OCI-LY3 (cell line): ENCODE data around the gene ST3GAL6.

Source experiments
- H2AFZ ChIP-seq: fragments of 200-600, 300-600 bp; shearing (Covaris generic); 2 replicates; pipeline ENCODE4 v1.6.0; 2014; ENCODE audit warnings: antibody characterized with exemption, low read depth, low read length
- H3K27ac ChIP-seq: fragments of 200-600, 300-600 bp; sonication (generic); 2 replicates; pipeline ENCODE4 v1.5.1; 2014; ENCODE audit warnings: mild to moderate bottlenecking, low read length, moderate library complexity, mixed read lengths
- H3K27me3 ChIP-seq: fragments of 200-600, 300-600 bp; sonication (generic); 2 replicates; pipeline ENCODE4 v1.6.1; 2014; ENCODE audit warnings: low read depth, low read length, mixed read lengths
- H3K36me3 ChIP-seq: fragments of 200-600, 300-600 bp; sonication (generic); replicated peaks from 2 replicates; pipeline ENCODE3; 2014; ENCODE audit warnings: low read depth, low read length, mixed read lengths
- H3K4me1 ChIP-seq: fragments of 300-600, 200-600 bp; sonication (generic); 2 replicates; pipeline ENCODE4 v1.6.1; 2014; ENCODE audit warnings: low read length, mixed read lengths
- H3K4me2 ChIP-seq: fragments of 200-600, 300-600 bp; sonication (generic); 2 replicates; pipeline ENCODE4 v1.6.1; 2014; ENCODE audit warnings: low read length, mixed read lengths
- H3K4me3 ChIP-seq: fragments of 300-600, 200-600 bp; sonication (generic); 2 replicates; pipeline ENCODE4 v1.5.1; 2014; ENCODE audit warnings: antibody characterized with exemption, mild to moderate bottlenecking, low read length, moderate library complexity
- H3K79me2 ChIP-seq: fragments of 300-600, 200-600 bp; shearing (Covaris generic); 2 replicates; pipeline ENCODE4 v1.6.1; 2014; ENCODE audit warnings: mild to moderate bottlenecking, low read length, mixed read lengths
- H3K9ac ChIP-seq: fragments of 300-600, 200-600 bp; shearing (Covaris generic); 2 replicates; pipeline ENCODE4 v1.6.0; 2014; ENCODE audit warnings: mild to moderate bottlenecking, low read length, moderate library complexity
- H3K9me3 ChIP-seq: fragments of 200-600, 300-600 bp; shearing (Covaris generic); 2 replicates; pipeline ENCODE4 v1.6.1; 2014; ENCODE audit warnings: low read length, mixed read lengths; ENCODE audit not compliant: insufficient read depth
- H4K20me1 ChIP-seq: fragments of 200-600, 300-600 bp; sonication (generic); 2 replicates; pipeline ENCODE4 v1.6.1; 2016; ENCODE audit warnings: low read length, mixed read lengths; ENCODE audit not compliant: insufficient read depth
- CTCF ChIP-seq: fragments of 200-600, 300-600 bp; sonication (generic); IDR thresholded peaks from 2 replicates; pipeline ENCODE4 v1.5.1; 2014; ENCODE audit warnings: antibody characterized with exemption, low read length, low read depth
- EZH2phosphoT487 ChIP-seq: fragments of 200-600 bp; shearing (Covaris generic); IDR thresholded peaks from 2 replicates; pipeline ENCODE4 v1.6.1; 2018; ENCODE audit warnings: antibody characterized with exemption, mixed run types, low read depth

The ST3GAL6 gene

GRCh38 chr3:98761643-98762229 lies 1.4 kb upstream of the ST3GAL6 start:
- H3K79me2 ChIP-seq, result no peaks in the 10 kb centered on the region
- H2AFZ ChIP-seq, result no peak overlapping the region
- H3K27ac ChIP-seq, result peak overlapping the region; percentile 46
- peak overlapping the region; percentile 37 for H3K4me2 ChIP-seq
- H3K4me3 ChIP-seq, result no peak overlapping the region
- TF ChIP-seq CTCF, result no peak
- no peak for TF ChIP-seq EZH2phosphoT487
- H3K27me3 ChIP-seq, result no peaks in the 10 kb centered on the region
- H3K36me3 ChIP-seq, result no peaks in the 10 kb centered on the region
- H3K4me1 ChIP-seq, result peaks cover 65% of the 10 kb centered on the region
- no peaks in the 10 kb centered on the region for H4K20me1 ChIP-seq
- H3K9me3 ChIP-seq, result no peaks in the 10 kb centered on the region
- no peak overlapping the region for H3K9ac ChIP-seq

- H3K36me3 ChIP-seq, result no peaks in the 10 kb centered on the region
- H3K4me1 ChIP-seq, result peaks cover 63% of the 10 kb centered on the region
- TF ChIP-seq EZH2phosphoT487, result no peak
- TF ChIP-seq CTCF, result no peak
- peak overlapping the region; percentile 32; the same call in 1 of the 2 replicates for H3K9ac ChIP-seq
- peak overlapping the region; percentile 76 for H3K4me2 ChIP-seq
- H3K4me3 ChIP-seq, result peak overlapping the region; percentile 55
- H3K79me2 ChIP-seq, result no peaks in the 10 kb centered on the region
- H2AFZ ChIP-seq, result no peak overlapping the region
- peak overlapping the region; percentile 60 for H3K27ac ChIP-seq
- no peaks in the 10 kb centered on the region for H4K20me1 ChIP-seq
- no peaks in the 10 kb centered on the region for H3K9me3 ChIP-seq
- H3K27me3 ChIP-seq, result no peaks in the 10 kb centered on the region
Measured at GRCh38 chr3:98763819-98764418, 779 bp downstream of the ST3GAL6 start.

- peak overlapping the region; percentile 55 for H3K4me3 ChIP-seq
- no peak overlapping the region for H3K9ac ChIP-seq
- no peak overlapping the region for H3K27ac ChIP-seq
- no peaks in the 10 kb centered on the region for H3K27me3 ChIP-seq
- H3K9me3 ChIP-seq, result no peaks in the 10 kb centered on the region
- no peaks in the 10 kb centered on the region for H3K36me3 ChIP-seq
- H3K4me2 ChIP-seq, result peak overlapping the region; percentile 76
- H3K4me1 ChIP-seq, result peaks cover 60% of the 10 kb centered on the region
- no peak for TF ChIP-seq CTCF
- no peak for TF ChIP-seq EZH2phosphoT487
- no peaks in the 10 kb centered on the region for H3K79me2 ChIP-seq
- H2AFZ ChIP-seq, result no peak overlapping the region
- H4K20me1 ChIP-seq, result no peaks in the 10 kb centered on the region
Measured at GRCh38 chr3:98764472-98764884, 1.3 kb downstream of the ST3GAL6 start.

- Histone ChIP-seq H3K36me3 (no peaks in the 10 kb centered on the region), H3K4me2 (peak overlapping the region; percentile 43), H3K4me1 (peaks cover 67% of the 10 kb centered on the region), H3K9me3 (no peaks in the 10 kb centered on the region), H4K20me1 (no peaks in the 10 kb centered on the region), H3K9ac (no peak overlapping the region), H3K79me2 (no peaks in the 10 kb centered on the region), H3K27me3 (no peaks in the 10 kb centered on the region), H3K27ac (no peak overlapping the region), H2AFZ (no peak overlapping the region), H3K4me3 (no peak overlapping the region)
- TF ChIP-seq CTCF (no peak), EZH2phosphoT487 (no peak)
Measured at GRCh38 chr3:98765721-98766120, 2.6 kb downstream of the ST3GAL6 start.
